HG02840 (cell line): ENCODE data around the gene TMPRSS2.

ENCODE experiments used
- ATAC-seq: cut with Tn5 transposase; IDR thresholded peaks from one replicate; pipeline ENCODE4 v1.9.1; 2021; ENCODE audit warnings: mild to moderate bottlenecking, moderate library complexity, moderate number of reproducible peaks; ENCODE audit not compliant: unreplicated experiment, low FRiP score

The TMPRSS2 gene

DNA sequence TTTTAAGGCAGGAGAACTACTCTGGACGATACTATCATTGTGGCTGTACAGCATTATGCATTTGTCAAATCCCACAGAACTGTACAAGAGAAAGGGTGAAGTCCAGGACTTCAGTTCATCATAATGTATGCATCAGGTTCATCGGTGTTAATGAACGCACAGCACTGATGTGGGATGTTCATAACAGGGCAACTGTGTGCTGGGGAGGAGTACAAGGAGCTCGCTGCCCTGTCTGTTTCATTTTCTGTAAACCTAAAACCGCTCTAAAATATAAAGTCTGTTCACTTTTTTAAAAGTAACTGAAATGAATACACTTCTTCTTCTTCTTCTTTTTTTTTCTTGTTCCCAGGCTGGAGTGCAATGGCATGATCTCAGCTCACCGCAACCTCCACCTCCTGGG, 25.0 kb downstream of the TMPRSS2 start:
- no peak for ATAC-seq

DNA sequence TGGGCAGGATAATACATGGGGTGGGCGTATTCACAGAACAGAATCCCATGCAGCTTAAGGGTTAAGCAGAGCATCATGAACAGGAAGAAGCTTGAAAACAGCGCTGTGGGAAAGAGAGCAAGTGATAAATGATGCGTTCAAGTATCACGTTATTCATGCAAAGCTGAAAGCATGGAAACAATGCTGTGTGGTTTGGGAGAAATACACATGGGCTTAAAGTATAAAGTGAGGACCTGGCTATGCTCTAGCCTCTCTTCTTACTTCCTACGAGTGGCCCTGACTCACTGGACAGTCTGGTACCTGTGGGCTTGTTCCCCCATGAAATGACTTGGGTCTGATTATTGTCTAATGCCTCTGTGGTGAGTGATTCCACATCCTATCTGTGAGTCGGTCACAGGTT, 25.7 kb downstream of the TMPRSS2 start:
- no peak for ATAC-seq

DNA sequence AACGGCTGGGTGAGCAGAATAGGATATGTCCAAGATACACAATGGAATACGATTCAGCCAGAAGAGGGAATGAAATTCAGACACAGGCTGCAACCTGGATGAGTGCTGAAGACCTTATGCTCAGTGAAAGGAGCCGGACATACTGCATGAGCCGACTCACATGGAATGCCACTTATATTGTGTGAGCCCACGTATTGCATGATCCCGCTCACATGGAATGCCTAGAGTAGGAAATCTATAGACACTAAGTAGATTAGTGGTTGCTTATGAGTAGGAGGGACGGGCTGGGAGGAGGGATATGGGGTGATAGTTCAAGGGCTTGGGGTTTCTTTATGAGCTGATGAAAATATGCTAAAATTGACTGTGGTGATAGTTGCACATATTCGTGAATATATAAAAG, 26.8 kb downstream of the TMPRSS2 start:
- ATAC-seq, result no peak

DNA sequence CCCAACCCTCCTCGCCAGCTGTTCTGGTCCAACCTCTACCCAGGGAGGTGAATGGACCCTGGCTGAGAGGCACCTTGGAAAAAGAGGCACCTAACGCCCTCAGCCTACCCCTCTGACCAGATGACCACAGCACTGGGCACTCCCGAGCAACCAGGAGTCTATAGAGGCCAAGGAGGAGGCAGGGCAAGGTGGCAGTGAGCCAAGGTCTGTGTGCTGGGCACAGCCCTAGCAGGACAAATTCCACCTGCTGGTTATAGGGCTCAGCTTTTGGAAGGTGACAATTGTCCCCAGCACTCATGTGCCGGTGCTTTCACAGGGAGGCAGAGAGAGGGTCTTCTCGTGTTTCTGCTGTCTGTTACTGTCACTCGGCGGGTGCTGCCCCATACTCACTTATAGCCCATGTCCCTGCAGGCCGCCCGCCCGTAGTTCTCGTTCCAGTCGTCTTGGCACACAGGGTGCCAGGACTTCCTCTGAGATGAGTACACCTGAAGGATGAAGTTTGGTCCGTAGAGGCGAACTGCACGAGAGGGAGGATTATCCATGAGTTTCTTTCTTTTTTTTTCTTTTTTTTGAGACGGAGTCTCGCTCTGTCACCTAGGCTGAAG, 27.8 kb downstream of the TMPRSS2 start:
- no peak for ATAC-seq

DNA sequence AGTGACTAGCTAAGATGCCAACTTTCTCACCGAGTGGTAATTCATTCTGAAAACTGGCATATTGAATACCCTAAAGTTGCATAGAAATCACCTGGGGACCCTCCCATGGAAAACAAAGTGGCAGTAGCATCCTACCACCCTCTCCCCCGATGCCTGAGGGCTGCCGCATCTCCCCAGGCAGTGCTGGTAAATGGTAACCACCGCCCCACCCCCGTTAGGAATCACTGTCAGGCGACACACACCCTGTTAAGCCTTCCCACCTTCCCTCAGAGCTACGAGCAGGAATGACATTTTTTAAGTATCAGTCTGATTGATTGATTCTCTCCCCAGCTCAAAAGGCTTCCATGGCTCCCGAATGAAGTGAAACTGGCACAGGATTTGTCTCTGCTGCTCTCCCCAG, 28.3 kb downstream of the TMPRSS2 start:
- ATAC-seq, result no peak

DNA sequence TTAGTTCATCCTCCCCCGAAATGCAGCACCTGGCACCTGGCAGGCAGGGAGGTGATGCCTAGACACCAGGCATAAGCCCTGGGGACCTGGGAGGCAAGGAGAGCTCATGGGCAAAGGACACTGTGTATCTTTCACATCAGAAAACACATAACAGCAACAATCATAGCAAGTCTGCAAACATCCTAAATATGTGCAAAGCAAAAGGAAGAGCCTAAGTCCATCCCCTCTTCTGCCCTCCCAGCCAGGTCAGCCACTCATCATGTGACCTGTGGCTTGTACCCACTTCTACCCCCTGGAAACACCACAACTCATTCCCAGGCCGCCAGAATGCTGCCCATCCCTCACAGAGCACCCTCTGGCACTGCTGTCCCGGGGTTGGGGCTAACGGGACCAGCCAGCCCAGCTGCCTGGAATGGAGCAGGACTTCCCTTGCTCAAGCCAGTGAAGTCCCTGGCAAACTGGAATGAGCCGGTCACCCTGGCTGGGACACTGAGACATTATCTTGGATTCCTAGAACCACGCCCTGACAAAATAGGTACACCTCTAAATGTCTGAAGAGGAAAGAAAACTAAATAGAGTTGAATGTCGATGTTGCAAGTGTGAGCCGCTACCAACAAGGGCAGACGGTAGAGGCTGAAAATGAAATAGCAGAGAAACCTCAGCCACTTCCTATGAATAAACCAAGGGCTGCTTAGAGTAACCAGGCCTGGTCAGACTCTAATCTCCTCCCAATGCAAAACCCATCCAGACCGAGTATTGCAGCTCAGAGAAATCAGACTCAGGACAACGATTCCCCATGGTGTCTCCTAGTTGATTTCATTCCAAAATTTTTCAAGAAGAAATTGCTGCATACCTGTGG, 29.4 kb downstream of the TMPRSS2 start:
- ATAC-seq, result no peak

DNA sequence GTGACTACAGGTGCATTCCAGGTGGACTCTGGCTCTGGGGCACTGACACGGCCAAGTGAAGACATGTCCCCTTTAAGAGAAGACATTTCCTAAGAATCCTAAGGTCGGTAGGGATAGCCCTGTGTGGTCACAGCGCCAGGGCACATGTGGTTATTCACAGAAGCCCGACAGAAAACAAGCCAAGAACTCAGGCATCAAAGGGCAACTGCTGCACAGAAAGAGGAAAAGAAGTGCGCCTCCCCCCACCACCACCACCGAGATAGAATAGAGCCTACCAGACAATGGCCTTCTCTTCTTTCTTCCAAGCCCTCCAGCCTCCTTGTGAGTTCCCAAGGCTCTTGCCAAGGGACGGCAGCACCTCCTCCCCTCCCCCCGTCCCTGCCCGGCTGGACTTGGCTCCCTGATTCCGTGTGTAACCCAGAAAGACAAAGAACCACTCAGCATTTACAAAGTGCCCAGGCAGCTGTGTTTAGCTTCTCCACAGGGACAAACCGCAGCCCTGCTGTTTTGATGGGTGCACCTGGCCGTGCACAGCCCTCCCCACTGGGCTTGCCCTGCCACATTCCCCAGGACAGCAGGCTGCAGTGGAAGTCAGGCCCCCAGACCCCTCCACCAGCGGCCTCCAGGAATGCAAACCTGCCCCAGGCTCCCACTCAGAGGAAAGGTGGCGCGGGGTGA, 30.2 kb downstream of the TMPRSS2 start:
- no peak for ATAC-seq

DNA sequence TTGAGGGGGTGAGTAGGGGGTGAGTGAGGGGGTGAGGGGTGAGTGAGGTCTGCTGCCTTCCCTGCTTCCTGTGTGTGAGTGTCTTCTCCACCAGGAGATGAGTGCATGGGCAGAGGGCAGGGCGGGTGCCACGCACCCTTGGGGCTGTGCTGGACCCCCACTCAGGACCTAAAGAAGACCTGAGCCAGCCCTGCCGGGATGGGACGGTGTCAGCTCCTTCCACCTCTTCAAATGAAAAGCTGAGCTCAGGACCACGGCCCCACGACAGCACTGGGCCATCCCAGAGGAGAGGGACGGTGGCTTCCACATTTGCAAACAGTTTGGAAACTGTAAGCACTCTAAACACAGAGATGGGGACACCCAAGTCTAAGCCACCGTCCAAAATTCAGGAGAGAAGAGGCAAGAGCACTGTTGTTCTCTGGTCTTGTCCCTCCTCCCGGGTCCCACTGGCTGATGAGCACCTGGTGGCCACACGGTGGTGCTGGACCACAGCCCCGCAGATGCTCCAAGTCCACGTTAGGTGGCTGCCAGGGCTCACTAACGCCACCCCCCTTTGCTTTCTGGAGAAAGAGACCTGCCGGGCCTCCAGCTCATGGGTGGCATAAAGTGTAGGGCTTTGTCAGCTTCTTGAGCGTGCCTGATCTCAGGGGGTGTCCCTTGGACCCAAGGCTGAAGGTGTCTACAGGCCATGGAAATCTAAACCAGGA, 32.1 kb downstream of the TMPRSS2 start:
- ATAC-seq, result no peak

DNA sequence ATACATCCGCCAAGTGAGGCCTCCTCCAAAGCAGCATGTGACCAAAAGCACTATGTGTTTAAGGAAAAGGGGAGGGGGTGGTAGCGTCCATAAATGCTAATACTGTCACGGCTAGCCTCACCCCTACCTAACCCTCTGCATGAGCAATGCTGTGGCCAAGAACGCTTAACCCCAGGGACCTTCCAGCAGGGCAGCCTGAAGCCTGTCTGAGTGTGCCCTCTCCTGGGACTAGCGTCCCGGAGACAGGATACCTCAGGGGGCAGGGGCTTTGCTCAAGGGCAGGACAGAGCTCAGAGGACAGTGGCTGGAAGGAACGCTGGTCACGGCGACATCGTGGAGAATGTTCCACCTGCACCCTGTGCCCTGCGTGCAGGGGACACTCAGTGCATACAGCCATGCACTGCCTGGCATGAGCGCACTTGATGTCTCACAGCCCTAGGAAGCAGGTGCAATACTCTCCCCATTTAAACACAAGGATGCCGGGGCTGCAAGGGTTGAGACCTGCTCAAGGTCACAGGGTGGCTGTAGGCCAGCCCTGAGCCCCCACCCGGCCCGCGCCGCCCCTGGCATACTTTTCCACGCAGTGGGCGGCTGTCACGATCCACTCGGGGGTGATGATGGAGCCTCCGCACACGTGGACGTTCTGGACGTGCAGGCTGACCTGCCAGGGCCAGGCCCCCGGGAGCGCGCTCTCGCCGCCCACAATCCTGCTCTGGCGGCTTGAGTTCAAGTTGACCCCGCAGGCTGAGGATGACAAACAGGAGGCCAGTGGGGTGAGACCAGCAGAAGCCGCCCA, 35.0 kb downstream of the TMPRSS2 start:
- ATAC-seq, result no peak

DNA sequence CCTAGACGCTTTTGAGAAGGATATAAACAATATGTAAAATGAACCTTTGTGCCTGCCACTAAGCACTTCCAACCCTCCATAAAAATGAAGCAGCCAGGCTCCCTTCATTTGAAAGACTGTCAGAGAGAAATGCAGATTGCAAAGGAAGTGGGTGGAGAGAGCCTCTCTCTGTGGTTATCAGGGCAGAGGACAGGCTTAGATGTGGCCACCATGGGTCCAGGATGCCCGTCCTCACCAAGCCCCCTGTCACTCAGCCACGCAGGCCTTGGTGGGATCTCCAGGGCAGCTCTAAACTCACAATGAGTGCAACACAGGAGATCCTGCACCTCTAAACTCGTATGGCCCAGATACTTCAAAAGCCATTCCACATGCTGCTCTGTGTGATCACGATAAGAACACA, 37.9 kb downstream of the TMPRSS2 start:
- ATAC-seq, result no peak

DNA sequence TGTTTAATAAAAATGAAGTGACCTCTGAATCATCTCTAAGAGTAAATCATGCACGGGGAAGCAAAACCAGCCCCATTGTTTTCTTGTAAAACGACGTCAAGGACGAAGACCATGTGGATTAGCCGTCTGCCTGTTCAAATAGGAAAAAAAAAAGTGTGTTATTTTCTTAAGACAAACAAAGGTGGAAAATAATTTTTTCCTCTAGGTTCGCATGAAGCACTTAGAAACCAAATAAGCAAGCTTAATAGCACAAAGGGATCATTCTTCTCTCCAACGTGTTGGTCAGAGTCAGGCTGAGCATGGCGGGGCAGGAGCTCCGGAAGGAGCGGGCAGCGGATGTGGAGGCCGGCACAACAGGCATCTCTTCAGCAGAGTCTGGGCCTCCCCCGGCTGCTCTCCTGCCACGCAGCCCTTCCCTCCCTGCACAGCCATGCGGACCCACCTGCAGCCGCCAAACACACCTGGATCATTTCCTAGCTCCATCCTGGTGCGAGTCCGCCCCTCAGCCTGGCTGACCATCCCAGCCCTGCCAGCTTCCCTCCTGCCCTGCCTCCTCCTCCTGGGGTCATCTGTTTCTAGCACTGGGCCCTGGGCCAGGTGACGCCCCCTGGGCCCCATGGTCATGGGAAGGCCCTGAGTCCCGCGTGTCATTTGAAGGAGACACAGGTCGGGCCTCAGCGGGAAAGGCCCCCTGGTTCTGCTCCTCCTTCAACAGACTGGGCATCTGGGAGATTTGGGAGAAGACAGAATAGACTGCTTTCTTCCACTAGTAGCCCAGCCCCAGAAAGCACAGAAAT, 41.7 kb downstream of the TMPRSS2 start:
- ATAC-seq, result no peak

DNA sequence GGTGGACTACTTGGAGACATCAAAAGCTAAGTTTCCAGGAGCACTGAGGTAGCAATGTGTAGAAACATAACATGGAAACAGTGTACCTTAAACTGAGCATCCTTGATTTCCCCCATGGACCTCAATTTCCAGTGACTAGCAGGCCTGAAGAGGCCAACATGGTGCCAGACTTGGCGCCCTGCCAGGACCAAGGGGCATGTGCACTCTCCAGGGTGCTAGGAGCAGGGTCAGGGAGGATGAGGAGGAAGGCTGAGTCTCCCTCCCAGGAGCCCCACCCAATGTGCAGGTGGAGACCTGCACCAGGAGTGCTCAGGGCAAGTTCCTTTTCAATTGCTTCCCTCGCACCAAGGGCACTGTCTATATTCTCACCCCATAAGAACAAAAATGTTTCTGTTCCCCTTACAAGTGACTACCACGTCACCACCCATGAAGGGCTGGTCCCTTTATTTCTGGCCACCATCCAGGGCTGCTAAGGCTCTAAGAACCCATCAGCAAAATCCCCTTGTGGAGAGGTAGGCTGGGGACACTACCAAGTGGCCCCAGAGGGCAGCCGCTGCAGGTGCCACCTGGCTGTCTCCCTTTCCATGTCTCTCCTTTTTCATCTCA, 42.7 kb downstream of the TMPRSS2 start:
- no peak for ATAC-seq

DNA sequence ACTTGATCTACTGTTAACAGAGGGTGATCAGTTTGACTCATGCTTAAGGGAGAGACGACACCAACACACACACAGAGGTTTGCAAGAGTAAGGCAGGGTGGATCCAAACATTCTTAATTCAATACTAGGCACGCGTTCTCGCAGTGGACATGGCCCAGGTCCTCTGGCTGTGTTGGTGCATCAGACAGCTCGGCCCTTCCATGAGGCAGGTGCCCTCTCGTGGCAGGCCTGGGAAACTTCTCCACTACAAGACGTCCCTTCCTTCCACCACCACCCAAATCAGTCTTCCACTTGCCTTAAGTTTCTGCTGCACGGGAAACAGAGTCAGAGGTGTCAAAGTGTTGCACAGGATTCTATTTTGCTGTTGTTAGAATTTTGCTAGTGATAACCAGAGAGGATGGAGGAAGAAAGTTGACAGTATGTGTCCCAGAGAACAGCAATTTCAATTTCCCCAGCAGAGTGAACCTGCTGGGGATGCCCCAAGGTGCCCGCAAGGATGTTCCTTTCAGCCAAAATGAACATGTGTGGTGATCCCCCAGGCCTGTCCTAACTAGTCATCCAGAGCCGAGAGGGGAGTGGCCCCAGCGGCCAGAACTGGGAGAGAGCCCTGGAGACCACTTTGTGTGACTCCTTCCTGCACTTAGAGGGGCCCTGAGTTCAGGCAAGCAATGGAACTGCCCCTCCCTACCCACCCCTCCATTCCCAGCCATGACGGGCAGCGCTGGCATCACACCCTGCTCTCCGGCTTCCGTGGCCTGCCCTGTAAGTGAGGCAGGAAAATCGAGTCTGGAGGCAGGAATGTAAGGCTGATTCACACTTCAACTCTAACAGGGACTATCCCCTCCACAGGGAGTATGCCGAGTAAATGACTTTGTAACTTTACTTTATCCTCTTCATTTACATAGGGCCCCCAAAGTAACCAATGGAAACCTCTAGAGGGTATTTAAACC, 47.1 kb downstream of the TMPRSS2 start:
- no peak for ATAC-seq

DNA sequence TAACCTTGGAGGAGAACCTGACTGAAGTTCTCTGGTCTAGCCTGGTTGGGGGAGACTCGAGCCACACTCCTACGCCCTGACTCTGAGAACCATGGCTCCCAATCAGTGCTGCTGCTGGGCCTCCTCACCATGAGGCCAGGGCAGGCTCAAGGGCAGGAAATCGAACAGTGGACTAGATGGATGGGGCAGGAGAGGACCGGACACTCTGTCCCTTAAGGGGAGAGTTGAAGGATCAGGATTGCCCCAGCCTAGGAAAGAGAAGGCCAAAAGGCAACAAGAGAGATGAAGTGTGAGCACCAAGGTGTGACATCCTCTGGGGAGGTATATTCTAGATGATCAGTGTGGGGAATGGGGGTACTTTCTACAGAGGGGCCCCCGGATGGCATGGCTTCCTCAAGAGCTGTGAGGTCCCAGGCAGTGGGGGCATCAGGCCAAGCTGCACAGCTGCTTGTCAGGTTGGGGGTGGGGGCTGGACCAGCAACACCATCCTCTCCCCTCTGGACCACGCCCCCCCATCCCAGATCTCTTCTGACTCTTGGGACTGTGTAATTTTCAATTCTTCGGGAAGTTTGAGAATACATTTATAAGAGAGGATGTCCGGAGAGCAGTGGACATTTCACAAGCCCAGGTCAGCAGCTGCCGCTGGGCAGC, 47.9 kb downstream of the TMPRSS2 start:
- ATAC-seq, result no peak

DNA sequence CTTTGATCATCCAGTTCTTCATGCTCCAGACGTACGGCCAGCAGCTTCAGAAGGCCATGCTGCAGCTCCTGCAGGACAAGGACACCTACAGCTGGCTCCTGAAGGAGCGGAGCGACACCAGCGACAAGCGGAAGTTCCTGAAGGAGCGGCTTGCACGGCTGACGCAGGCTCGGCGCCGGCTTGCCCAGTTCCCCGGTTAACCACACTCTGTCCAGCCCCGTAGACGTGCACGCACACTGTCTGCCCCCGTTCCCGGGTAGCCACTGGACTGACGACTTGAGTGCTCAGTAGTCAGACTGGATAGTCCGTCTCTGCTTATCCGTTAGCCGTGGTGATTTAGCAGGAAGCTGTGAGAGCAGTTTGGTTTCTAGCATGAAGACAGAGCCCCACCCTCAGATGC, 49.4 kb downstream of the TMPRSS2 start:
- no peak for ATAC-seq

DNA sequence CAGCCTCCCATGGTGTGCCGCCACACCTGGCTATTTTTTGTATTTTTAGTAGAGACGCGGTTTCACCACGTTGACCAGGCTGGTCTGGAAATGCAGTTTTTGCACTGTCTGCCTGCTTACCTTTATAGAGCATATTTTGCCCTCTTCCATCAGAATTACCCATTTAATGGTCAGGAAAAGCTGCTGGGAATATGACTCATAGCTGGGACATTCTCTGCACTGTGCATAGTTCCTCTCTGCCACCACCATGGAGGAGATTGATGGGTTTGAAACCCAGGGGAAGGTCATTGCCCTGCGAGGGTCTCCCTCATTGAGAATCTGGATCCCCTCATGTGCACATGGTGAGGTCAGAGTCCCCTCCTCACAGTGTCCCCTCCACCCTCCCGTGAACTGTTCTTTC, 49.8 kb downstream of the TMPRSS2 start:
- no peak for ATAC-seq

DNA sequence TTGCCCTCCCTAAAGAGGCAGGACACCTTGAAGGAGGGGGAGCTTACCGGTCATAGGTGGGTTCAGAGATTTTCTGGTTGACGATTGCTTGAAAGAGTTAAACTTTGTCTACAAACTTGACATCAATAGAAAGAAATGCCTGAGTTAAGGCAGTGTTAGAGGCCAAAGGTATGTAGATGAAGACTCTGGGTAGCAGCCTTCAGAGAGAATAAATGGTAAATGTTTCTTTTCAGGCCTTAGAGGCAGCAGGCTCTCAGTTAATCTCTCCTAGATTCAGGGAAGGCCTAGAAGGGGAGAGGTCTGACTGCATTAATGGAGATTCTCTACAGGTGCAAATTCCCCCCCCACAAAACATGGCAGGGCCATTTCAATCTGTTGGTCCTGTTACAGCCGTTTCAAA, 54.2 kb downstream of the TMPRSS2 start:
- ATAC-seq, result no peak
